Esophagus muscularis mucosa (tissue), 4 donors: ENCODE data around the gene IRAK1.

ENCODE experiments used
- EP300 ChIP-seq: sonication (generic); formaldehyde crosslinking; IDR thresholded peaks from one replicate; pipeline ENCODE4 v1.6.1; 2017; ENCODE audit warnings: antibody characterized with exemption
- POLR2A ChIP-seq: fragments of 450-650 bp; IDR thresholded peaks from one replicate; pipeline ENCODE4 v1.6.1; 2017; ENCODE audit warnings: antibody characterized with exemption, moderate library complexity, mild to moderate bottlenecking, low read depth
- POLR2AphosphoS5 ChIP-seq, 2 donors: sonication (generic); formaldehyde crosslinking; IDR thresholded peaks; one replicate each; pipeline ENCODE4 v1.6.1; 2017; ENCODE audit warnings: antibody characterized with exemption in 2 of 2
- TF ChIP-seq, protein P1 (sequence below), 3 experiments: fragments of 200-600 bp in 2 of 3; fragments of 450-650 bp in 1 of 3; sonication (generic) in 2 of 3; IDR thresholded peaks; one replicate each; pipeline ENCODE4 v1.5.1; 2017 to 2019; ENCODE audit warnings: antibody characterized with exemption in 3 of 3, mild to moderate bottlenecking in 2 of 3, moderate library complexity in 1 of 3

DNA sequence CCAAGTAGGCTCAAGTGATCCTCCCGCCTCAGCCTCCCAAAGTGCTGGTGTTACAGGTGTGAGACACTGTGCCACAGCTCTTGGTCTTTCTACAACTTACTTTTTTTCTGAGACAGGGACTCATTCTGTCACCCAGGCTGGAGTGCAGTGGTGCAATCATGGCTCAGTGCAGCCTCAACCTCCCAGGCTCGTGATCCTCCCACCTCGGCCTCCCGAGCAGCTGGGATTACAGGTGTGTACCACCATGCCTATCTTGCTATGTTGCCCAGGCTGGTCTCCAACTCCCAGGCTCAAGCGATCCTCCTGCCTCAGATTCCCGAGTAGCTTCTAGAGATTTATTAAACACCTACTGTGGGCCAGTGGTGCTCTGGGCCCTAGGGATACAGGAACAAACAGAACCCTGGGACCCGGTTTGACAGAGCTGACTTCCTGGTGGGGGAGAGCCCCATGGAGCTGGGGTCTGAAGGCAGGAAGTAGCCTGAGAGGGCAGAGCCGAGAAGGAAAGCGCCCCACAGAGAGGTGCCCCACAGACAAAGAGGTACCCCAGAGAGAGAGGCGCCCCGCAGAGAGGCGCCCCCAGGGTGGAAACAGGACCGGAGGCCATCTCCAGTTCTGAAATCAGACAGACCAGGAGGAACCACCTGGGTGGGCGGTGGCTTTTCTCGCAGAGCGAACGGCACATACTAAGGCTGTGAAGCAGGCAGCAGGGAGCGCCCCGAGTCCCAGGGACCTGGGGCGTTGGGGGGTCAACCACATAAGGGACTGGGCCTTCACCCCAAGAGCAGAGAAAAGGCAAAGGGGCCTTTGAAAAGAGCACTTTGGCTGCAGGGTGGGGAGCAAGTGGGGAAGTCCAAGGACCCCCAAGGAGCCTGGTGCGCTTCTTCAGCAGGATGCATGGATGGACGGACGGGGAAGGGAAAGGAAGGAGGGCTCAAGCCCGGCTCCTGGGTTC, 5.0 kb downstream of the IRAK1 start:
- TF ChIP-seq, protein P1, sequence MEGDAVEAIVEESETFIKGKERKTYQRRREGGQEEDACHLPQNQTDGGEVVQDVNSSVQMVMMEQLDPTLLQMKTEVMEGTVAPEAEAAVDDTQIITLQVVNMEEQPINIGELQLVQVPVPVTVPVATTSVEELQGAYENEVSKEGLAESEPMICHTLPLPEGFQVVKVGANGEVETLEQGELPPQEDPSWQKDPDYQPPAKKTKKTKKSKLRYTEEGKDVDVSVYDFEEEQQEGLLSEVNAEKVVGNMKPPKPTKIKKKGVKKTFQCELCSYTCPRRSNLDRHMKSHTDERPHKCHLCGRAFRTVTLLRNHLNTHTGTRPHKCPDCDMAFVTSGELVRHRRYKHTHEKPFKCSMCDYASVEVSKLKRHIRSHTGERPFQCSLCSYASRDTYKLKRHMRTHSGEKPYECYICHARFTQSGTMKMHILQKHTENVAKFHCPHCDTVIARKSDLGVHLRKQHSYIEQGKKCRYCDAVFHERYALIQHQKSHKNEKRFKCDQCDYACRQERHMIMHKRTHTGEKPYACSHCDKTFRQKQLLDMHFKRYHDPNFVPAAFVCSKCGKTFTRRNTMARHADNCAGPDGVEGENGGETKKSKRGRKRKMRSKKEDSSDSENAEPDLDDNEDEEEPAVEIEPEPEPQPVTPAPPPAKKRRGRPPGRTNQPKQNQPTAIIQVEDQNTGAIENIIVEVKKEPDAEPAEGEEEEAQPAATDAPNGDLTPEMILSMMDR (IDR thresholded peaks at IDR 0.05): no peak
- TF ChIP-seq POLR2A (no peak), EP300 (no peak), POLR2AphosphoS5 (IDR thresholded peaks at IDR 0.05) (no peak)
